ENCODE measurements around the gene RPP30.

DNA sequence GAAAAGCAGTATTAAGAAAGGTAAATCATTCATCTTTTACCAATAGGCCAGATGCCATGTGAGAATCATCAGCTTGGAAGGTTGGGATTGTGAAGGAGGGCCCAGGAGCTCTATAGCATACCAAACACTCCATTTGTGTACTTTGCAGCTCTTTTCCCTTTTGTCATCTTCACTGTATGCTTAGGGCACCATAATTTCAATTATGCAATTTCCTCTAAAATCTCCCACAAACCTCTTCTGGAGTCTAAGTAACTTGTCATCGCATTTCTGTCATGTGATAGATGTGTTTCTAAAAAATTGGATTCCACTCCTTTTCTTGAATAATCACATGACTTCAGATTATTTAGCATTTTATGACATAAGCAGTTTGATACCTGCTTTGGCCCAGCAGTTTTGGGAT is 17.9 kb downstream of the RPP30 start:
- TF ChIP-seq, protein P1, sequence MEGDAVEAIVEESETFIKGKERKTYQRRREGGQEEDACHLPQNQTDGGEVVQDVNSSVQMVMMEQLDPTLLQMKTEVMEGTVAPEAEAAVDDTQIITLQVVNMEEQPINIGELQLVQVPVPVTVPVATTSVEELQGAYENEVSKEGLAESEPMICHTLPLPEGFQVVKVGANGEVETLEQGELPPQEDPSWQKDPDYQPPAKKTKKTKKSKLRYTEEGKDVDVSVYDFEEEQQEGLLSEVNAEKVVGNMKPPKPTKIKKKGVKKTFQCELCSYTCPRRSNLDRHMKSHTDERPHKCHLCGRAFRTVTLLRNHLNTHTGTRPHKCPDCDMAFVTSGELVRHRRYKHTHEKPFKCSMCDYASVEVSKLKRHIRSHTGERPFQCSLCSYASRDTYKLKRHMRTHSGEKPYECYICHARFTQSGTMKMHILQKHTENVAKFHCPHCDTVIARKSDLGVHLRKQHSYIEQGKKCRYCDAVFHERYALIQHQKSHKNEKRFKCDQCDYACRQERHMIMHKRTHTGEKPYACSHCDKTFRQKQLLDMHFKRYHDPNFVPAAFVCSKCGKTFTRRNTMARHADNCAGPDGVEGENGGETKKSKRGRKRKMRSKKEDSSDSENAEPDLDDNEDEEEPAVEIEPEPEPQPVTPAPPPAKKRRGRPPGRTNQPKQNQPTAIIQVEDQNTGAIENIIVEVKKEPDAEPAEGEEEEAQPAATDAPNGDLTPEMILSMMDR (IDR thresholded peaks at IDR 0.05) = no peak
- TF ChIP-seq POLR2AphosphoS5 (IDR thresholded peaks at IDR 0.05) = no peak

Data from esophagus muscularis mucosa (tissue), 3 donors.